Fibroblast of skin of left quadriceps (primary cell): Measurements from ENCODE around the gene COL23A1.
A peak's percentile ranks its signal among the peaks of the same experiment; 100 is the strongest.

Source experiments
- DNase-seq, 2 experiments: peaks; one replicate each; pipeline ENCODE4 v3.0.0-alpha.2; 2013; ENCODE audit warnings: low read depth in 2 of 2

The COL23A1 gene

GRCh38 chr5:178423431-178423830 lies 166.8 kb downstream of the COL23A1 start:
- no peak for DNase-seq

DNA sequence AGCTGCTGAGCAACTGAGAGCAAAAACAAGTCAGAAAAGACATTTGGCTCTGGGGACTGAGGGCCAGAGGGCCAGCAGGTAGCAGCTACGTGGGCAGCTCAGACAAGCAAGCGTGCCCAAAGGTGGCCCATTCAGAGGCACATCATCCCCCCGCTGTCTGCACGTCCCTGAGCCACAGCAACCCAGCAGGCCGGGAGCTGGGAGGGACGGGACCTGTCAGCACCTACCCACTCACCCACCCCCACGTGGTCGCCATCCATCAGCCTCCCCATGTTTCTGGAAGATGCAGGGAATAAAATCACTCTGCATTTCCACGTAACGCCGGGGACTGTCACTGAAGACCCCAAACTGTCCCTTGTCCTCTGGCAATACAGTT lies 167.8 kb downstream of the COL23A1 start:
- no peak for DNase-seq

DNA sequence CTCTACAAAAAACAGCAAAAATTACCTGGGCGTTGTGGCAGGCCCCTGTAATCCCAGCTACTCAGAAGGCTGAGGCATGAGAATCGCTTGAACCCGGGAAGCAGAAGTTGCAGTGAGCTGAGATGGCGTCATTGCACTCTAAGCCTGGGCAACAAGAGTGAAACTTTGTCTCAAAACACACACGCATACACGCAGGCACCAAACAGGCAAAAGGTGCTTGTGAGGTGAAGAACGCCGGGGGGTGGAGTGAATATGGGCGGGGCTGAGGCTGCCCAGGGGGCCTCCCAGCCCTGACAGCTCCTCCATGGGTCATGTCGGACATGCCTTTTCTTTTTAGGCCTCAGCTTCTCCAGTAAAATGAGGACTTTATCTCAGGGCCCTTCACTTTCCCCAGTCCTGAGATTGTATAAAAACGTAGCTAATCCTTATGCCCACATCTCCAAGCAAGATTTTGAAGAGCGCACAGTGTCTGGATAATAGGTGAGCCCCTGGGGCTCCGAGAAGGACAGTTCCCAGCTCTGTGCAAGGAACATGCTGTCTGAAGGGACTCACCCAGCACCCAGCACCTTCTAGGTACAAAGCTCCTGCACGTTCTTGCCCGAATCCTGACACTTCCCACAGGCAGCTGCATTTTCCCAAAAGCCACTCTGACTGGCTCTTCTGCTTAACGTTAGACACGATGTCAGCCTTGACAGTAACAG lies 168.3 kb downstream of the COL23A1 start:
- no peak for DNase-seq

GRCh38 chr5:178421128-178421527 lies 169.1 kb downstream of the COL23A1 start:
- DNase-seq: no peak

DNA sequence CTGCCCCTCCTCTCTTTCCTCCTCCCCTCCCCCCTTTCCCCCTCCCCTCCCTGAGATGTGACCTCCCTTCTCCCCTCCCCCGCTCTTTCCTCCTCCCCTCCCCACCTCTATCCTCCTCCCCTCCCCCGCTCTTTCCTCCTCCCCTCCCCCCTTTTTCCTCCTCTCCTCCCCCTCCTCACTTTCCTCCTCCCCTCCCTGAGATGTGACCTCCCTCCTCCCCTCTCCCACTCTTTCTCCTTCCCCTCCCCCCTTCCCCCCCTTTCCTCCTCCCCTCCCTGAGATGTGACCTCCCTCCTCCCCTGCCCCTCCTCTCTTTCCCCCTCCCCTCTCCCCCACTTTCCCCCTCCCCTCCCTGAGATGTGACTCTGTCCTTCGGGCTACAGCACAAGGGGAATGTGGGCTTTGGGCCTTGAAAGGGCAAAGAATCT lies 169.8 kb downstream of the COL23A1 start:
- DNase-seq: no peak

DNA sequence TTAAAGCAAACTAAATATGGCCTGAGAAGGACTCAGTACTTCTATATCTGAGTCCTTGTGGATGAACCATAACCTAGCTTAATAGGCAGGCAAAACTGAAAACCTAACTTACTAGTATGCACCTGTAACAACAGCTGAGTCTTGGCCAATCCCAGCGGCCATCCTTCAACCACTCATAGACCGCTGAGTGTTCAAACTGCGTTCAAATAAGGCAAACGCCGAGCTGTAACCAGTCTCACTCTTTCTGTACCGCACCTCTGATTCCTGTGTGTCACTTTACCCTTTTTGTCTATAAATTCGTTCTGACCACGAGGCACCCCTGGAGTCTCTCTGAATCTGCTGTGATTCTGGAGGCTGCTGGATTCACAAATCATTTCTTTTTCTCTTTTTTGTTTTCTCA lies 170.5 kb downstream of the COL23A1 start:
- DNase-seq: no peak

DNA sequence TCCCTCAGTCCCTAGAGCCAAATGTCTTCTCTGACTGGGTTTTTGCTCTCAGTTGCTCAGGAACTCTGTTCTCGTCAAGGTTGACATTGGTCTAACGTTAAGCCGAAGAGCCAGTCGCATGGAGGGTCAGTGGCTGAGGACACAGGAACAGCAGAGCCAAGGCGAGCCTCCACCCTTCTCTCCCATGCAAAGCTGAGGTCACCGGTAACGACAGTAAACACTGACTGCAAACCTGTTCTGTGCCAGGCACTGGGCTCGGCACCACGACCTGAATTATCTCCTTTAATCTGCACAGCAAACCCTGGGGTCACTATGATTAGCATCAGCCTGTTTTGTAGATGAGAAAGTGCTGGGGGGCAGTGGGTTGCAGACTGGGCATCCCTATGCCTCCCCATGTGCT lies 171.0 kb downstream of the COL23A1 start:
- no peak for DNase-seq

- no peak for DNase-seq
Observed at GRCh38 chr5:178418471-178419010, 171.7 kb downstream of the COL23A1 start.

DNA sequence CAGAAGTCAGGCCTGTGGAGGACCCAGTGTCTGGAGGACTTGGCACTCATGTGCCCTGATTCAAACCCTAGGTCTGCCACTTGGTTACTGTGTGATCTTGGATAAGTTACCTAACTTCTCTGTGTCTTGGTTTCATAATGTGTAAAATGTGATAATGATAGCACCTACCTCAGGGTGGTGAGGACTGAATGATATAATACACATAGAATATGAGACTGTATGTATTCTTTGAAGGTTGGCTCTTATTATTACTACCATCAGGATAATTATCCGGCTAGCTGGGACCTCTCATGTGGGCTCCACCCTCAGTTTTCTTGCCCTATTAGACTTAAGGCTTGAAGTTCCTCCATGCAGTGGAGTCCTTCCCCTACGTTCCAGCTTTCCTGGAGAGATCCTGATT lies 172.2 kb downstream of the COL23A1 start:
- no peak for DNase-seq

GRCh38 chr5:178417391-178417811 lies 172.8 kb downstream of the COL23A1 start:
- peak; percentile 24 to 31 for DNase-seq

DNA sequence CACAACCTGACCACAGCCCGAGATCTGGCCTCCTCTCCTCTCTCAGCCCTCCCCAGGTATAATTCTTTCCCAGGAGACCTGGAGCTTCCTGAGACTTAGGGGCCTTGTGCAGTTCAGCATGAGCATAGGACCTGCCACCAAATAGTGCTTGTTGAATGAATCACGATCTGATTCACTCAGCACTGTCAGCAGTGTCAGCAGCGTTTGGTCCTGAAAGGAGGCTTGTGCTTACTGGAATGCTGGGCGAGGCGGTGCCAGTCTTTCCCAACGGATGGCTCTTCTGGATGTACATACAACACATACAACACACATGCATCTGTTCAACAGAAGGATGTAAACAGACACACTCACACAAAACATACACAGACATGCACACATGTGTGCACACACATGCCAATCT lies 173.3 kb downstream of the COL23A1 start:
- DNase-seq: peak; percentile 37 to 38

DNA sequence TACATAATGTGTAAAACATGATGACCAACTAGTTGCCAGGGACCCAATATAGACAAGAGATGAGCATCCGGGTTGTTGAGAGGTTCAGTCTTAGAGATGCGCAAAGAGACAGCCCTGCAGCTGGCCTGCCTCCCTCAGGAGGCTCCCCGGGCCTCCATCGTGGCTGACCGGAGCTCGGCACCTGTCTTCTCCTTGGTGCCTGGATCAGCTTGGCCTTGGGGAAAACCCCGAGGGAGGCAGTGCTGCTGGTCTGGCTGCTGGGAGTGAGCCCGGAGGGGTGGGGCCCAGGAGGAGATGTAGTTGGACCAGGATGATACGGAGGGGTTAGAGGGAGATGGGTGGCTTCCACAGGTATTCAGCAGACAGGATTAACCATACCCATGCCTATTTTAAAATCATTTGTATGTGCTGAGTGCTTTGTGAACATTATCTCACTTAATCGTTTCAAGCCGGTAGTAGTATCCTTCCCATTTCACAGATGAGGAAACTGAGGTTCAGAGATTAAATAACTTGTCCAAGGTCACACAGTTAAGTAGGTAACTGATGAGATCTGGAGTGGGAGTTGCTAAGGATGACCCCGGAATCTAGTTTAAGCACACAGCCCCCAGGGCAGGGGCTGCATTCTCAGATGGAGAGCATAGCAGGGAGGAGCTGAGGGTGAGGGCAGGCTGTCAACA lies 173.8 kb downstream of the COL23A1 start:
- DNase-seq: no peak

- DNase-seq: no peak
Observed at GRCh38 chr5:178415353-178415752, 174.8 kb downstream of the COL23A1 start.

- DNase-seq: no peak
Observed at GRCh38 chr5:178413988-178414387, 176.2 kb downstream of the COL23A1 start.

DNA sequence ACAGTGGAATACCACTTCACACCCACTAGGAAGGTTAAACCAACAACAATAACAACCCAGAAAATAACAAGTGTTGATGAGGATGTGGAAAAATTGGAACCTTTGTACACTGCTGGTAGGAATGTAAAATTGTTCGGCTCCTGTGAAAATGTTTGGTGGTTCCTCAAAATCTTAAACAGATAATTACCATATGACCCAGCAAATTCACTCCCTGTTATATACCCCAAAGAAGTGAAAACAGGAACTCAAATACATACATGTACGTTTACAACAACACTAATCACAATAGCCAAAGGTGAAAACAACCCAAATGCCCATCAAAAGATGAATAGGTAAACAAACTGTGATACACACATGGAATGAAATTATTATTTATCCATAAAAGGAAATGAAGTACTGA lies 179.1 kb downstream of the COL23A1 start:
- DNase-seq: no peak

GRCh38 chr5:178407646-178408045 lies 182.5 kb downstream of the COL23A1 start:
- DNase-seq: no peak

DNA sequence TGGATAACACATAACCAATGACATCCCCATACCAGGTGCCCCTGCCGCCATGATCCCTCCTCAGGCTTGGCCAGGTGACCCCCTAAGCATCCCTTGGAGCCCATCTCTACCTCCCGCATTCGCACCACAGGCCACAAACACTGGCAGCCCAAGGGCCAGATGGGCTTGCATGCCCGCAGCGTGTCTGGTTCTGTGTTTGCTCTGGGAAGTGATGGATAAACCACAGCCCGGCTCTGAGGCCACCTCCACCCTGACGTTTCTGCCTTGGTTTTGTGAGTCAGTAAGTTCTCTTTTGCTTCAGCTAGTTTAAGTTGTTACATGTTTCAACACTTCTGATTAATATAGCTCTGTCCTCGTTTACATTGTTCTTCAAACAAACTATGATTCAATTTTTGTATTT lies 185.2 kb downstream of the COL23A1 start:
- DNase-seq: peak in 1 of 2 experiments; percentile 8

- DNase-seq: no peak
Observed at GRCh38 chr5:178403956-178404600, 186.1 kb downstream of the COL23A1 start.

DNA sequence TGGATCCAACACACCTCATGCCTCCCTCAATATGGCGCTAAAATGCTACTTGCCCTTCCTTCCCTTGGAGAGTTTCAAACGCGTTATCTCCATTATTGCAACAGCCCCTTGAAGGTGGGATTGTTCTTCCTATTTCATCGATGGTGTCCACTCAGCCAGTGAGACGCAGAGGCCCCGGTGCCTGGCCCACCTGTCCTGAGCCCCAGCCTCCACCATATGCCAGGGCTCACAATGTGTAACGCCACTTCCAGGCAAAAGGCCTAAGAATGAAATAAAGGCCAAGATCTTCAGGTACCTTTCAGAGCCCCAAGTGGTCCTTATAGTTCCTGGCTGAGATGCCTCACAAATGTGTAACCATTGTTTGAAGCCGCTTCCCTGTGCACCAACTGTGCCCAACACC lies 186.8 kb downstream of the COL23A1 start:
- DNase-seq: no peak

GRCh38 chr5:178399701-178400095 lies 190.5 kb downstream of the COL23A1 start:
- no peak for DNase-seq

- DNase-seq: no peak
Observed at GRCh38 chr5:178398901-178399700, 191.1 kb downstream of the COL23A1 start.
